ENCODE data around the gene XRN2.

DNA sequence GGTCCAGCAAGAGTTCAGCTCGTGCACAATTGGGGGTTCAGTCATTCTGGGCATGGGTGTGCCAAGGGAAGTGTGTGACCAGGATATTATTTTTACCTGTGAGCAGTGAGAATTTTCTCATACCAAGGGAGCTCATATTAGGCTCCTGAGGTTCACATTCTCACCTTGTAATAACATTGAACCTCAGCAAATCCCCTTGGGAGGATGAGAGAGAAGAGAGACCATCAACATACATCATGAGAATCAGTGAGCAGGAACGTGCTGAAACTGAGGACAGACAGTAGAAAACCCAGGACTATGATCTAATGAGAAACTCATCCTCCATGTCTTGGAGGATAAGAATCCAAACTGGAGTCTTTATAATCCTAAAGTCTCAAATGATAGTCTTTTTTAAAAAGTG lies 33.4 kb upstream of the XRN2 start:
- TF ChIP-seq, protein P1, sequence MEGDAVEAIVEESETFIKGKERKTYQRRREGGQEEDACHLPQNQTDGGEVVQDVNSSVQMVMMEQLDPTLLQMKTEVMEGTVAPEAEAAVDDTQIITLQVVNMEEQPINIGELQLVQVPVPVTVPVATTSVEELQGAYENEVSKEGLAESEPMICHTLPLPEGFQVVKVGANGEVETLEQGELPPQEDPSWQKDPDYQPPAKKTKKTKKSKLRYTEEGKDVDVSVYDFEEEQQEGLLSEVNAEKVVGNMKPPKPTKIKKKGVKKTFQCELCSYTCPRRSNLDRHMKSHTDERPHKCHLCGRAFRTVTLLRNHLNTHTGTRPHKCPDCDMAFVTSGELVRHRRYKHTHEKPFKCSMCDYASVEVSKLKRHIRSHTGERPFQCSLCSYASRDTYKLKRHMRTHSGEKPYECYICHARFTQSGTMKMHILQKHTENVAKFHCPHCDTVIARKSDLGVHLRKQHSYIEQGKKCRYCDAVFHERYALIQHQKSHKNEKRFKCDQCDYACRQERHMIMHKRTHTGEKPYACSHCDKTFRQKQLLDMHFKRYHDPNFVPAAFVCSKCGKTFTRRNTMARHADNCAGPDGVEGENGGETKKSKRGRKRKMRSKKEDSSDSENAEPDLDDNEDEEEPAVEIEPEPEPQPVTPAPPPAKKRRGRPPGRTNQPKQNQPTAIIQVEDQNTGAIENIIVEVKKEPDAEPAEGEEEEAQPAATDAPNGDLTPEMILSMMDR (IDR thresholded peaks at IDR 0.05): no peak
- TF ChIP-seq SIN3A (IDR thresholded peaks at IDR 0.05; ENCODE audit: borderline replicate concordance, insufficient read depth, low read depth, low read length) (no peak), POLR2AphosphoS5 (IDR thresholded peaks at IDR 0.05; ENCODE audit: low read depth, low read length) (no peak)
- TF ChIP-seq, protein P2, sequence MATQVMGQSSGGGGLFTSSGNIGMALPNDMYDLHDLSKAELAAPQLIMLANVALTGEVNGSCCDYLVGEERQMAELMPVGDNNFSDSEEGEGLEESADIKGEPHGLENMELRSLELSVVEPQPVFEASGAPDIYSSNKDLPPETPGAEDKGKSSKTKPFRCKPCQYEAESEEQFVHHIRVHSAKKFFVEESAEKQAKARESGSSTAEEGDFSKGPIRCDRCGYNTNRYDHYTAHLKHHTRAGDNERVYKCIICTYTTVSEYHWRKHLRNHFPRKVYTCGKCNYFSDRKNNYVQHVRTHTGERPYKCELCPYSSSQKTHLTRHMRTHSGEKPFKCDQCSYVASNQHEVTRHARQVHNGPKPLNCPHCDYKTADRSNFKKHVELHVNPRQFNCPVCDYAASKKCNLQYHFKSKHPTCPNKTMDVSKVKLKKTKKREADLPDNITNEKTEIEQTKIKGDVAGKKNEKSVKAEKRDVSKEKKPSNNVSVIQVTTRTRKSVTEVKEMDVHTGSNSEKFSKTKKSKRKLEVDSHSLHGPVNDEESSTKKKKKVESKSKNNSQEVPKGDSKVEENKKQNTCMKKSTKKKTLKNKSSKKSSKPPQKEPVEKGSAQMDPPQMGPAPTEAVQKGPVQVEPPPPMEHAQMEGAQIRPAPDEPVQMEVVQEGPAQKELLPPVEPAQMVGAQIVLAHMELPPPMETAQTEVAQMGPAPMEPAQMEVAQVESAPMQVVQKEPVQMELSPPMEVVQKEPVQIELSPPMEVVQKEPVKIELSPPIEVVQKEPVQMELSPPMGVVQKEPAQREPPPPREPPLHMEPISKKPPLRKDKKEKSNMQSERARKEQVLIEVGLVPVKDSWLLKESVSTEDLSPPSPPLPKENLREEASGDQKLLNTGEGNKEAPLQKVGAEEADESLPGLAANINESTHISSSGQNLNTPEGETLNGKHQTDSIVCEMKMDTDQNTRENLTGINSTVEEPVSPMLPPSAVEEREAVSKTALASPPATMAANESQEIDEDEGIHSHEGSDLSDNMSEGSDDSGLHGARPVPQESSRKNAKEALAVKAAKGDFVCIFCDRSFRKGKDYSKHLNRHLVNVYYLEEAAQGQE (IDR thresholded peaks at IDR 0.05; ENCODE audit: insufficient read depth in 1 of 2, low read depth in 2 of 2, low read length in 1 of 2): no peak
